ENCODE measurements around the gene AGTRAP.

AGTRAP gene, protein sequence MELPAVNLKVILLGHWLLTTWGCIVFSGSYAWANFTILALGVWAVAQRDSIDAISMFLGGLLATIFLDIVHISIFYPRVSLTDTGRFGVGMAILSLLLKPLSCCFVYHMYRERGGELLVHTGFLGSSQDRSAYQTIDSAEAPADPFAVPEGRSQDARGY

DNA sequence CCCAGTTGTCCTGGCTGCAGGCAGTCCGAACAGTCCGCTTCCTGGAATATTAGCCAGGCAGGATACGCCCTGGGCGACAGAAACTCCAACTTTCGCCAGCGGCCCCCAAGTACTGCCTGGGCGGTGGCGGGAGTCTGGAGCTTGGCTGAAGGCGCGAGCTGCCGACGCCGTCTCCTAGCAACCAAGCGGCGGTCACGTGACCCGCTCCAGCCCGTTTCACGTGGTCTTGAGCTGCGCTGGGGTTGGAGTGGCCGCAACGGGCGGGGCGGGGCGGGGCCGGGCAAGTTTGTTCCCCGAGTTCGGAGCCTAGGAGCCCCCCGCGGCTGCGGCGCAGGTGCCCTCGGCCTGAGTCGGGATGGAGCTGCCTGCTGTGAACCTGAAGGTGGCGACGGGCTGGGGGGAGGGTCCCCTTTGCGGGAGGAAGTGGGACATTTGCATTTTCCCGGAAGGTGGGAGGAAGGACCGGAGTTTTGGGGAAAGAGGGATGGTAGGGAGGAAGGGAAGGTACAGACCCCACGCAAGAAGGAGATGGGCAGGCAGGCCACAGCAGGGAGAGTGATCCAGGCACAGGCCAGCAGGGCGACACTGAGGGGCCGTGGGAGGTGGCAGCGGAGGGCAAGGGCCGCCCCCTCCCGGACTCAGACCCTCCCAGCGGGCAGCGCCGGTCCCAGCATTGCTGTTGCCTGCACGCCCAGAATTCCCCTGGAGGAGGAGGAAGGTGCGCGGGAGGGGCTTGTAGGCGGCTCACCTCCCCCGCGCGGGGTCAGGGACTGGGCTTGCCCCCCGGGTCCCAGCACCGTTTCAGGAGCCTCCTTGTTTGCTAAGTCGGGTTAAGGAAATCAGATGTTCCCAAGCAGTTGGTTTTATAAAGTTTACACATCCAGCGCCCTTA lies at the start of gene AGTRAP:
TSS of gene AGTRAP (plus strand) at position 283 of the 892 bp plus-strand sequence. CDS start at position 356, 73 bp downstream.
- peak; percentile 90 for DNase-seq (ENCODE audit: low read depth)

- no peak for DNase-seq (ENCODE audit: low read depth)
These were observed 47.4 kb upstream of the AGTRAP start for GRCh38 chr1:11688506-11688905.

- no peak for DNase-seq (ENCODE audit: low read depth)
These were observed 45.3 kb upstream of the AGTRAP start for GRCh38 chr1:11690397-11691301.

GRCh38 chr1:11691302-11691914 lies 44.5 kb upstream of the AGTRAP start, which contains the start of gene DRAXIN:
DRAXIN (plus strand) TSS chr1:11691710; CDS start chr1:11706259, 14,549 bp downstream.
- DNase-seq (ENCODE audit: low read depth) = no peak

- no peak for DNase-seq (ENCODE audit: low read depth)
These were observed 43.8 kb upstream of the AGTRAP start for GRCh38 chr1:11691928-11692711.

GRCh38 chr1:11693024-11693590 lies 42.8 kb upstream of the AGTRAP start:
- peak; percentile 84 for DNase-seq (ENCODE audit: low read depth)

- DNase-seq (ENCODE audit: low read depth) = no peak
These were observed 42.0 kb upstream of the AGTRAP start for GRCh38 chr1:11693917-11694316.

DNA sequence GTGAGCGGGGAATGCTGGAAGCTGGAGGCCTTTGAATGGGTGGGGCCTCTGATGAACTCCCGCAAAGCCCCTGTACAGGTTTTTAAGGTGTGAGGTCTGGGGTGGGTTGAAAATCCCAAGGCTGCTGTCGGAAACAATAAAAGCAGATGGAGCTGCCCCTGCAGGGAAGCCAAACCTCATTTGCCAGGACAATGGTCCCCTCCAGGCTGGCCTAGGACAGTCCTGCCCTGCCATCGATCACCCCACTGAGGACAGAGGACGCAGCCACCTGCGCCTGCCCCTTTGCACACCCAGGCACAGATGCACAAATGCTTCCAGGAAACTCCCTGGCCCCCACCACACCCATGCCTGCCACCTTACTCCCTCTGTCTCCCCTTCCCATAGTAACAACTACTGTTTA lies 40.1 kb upstream of the AGTRAP start:
- no peak for DNase-seq (ENCODE audit: low read depth)

- no peak for DNase-seq (ENCODE audit: low read depth)
These were observed 38.6 kb upstream of the AGTRAP start for GRCh38 chr1:11697188-11697892.

GRCh38 chr1:11697893-11698210 lies 38.1 kb upstream of the AGTRAP start:
- no peak for DNase-seq (ENCODE audit: low read depth)

- no peak for DNase-seq (ENCODE audit: low read depth)
These were observed 35.1 kb upstream of the AGTRAP start for GRCh38 chr1:11700601-11701467.

DNA sequence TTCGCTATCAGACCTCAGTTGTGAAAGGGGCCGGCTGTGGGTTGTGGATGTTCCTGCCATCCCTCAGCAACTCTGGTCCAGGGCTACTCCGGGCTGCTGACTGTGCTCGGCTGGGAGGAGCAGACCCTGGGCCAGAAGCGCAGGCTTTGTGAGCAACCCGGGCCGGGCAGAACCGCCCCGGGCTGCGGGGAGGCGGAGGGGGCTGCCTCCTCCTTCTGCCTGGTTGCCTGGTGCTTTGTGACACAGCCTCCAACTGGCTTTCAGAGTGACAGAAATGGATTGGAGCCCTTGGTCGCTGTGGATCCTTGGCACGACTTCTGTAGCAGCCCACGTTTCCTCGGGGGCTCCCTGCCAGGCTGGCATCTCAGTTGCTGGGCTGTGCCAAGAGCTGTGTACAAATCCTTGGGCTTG lies 34.4 kb upstream of the AGTRAP start:
- DNase-seq (ENCODE audit: low read depth) = no peak

- DNase-seq (ENCODE audit: low read depth) = no peak
These were observed 33.7 kb upstream of the AGTRAP start for GRCh38 chr1:11701981-11702803.

DNA sequence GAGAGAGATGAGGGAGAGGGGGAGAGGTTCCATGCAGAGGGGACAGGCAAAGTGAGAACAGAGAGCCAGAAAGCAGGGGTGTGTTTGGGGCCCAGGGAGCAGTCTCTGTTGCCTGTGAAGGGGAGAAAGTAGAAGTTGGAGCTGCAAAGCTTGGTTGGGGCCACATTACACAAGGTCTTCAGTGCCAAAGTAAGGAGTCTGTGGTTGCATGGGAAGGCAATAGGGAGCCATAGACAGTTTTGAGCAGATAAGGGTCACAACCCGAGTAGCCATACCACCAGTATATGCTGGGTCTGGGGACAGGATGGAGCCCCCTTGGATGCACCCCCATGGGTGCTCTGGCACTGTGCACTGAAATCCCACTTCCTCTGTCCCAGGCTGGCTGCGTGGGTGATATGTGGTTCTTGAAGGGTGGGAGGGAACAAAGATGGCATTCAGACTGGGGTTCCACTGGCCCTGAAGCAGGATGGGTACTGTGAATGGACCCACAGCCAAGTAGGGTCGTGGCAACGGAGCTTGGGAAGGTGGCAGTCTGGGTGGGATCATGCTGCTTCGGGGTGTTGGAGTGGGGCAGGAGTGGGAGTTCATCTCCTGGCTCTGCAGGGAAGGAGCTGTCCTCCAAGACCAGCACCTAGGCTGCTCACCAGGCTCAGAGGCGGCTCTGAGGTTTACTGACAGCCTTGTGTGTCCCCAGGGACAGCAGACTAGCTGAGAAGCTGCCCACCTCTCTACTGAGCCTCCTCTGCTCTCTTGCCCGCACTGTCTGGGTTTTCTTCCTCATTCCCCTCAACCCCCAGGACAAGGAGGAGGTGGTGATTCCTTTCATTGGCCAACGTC lies 32.4 kb upstream of the AGTRAP start:
- DNase-seq (ENCODE audit: low read depth) = no peak

DNA sequence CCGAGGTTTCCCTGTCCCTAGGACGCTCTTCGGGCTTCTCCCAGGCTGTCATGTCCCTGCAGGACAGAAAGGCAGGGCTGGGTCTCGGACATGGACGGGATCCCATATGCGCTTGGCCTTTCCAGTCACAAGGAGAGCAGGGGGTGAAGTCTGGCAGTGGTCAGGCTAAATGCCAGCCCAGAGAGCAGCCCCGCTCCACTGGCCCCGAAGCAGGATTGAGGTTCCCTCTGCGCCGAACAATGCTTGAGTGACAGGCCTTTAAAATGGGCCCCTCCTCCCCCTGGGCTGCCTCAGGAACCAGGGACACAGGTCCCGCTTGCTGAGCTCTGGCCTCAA lies 31.8 kb upstream of the AGTRAP start:
- no peak for DNase-seq (ENCODE audit: low read depth)

GRCh38 chr1:11704691-11705475 lies 31.1 kb upstream of the AGTRAP start:
- DNase-seq (ENCODE audit: low read depth) = no peak

GRCh38 chr1:11705596-11705995 lies 30.3 kb upstream of the AGTRAP start:
- no peak for DNase-seq (ENCODE audit: low read depth)
